ENCODE results near the gene CHCHD2.
"Not testable (repeated sequence)": the region's sequence is repeated elsewhere in the genome, so short reads cannot be mapped to it uniquely, and the experiment has no call there.

Gene CHCHD2

DNA sequence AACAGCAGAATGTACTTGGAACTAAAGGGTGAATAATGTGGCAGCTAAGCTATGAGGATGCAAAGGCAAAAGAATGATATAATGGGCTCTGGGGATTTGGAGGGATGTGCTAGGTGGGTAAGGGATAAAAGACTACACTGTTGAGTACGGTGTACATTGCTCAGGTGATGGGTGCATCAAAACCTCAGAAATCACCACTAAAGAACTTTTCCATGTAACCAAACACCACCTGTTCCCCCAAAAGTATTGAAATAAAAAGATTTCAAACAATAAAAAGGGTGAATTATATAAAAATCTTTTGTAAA is 1.6 kb upstream of the CHCHD2 start:
- peak overlapping the region in 1 of 5 donors; percentile 22 for H3K4me3 ChIP-seq (ENCODE audit: low read depth in 1 of 5, low read length in 5 of 5)
- peaks cover 6 to 15% (median 10%) of the 10 kb centered on the region in 5 donors for H3K36me3 ChIP-seq (ENCODE audit: control insufficient read depth in 5 of 5, insufficient read depth in 5 of 5, low read length in 5 of 5)
- H3K4me1 ChIP-seq (ENCODE audit: control insufficient read depth in 5 of 5, insufficient read depth in 5 of 5, low read length in 5 of 5), result peaks cover 0 to 16% (median 12%) of the 10 kb centered on the region in 5 donors
- H3K27me3 ChIP-seq (ENCODE audit: control insufficient read depth in 5 of 5, insufficient read depth in 4 of 5, low read length in 5 of 5), result no peaks in the 10 kb centered on the region
- H3K9me3 ChIP-seq (ENCODE audit: control insufficient read depth in 5 of 5, low read length in 5 of 5), result no peaks in the 10 kb centered on the region
- no peak overlapping the region for H3K27ac ChIP-seq (ENCODE audit: low read depth, low read length)
- H3K9ac ChIP-seq (ENCODE audit: low read length in 5 of 5), result no peak overlapping the region

GRCh38 chr7:56105508-56105907 is 768 bp downstream of the CHCHD2 start:
- Histone ChIP-seq H3K27me3 (ENCODE audit: control insufficient read depth in 5 of 5, insufficient read depth in 4 of 5, low read length in 5 of 5) (no peaks in the 10 kb centered on the region), H3K9me3 (ENCODE audit: control insufficient read depth in 5 of 5, low read length in 5 of 5) (no peaks in the 10 kb centered on the region), H3K4me1 (ENCODE audit: control insufficient read depth in 5 of 5, insufficient read depth in 5 of 5, low read length in 5 of 5) (peaks cover 0 to 16% (median 12%) of the 10 kb centered on the region in 5 donors), H3K27ac (ENCODE audit: low read depth, low read length) (peak overlapping the region; percentile 90), H3K4me3 (ENCODE audit: low read depth in 1 of 5, low read length in 5 of 5) (peak overlapping the region; percentile 85 to 99 (median 92)), H3K9ac (ENCODE audit: low read length in 5 of 5) (peak overlapping the region; percentile 89 to 94 (median 92)), H3K36me3 (ENCODE audit: control insufficient read depth in 5 of 5, insufficient read depth in 5 of 5, low read length in 5 of 5) (peaks cover 21 to 39% (median 32%) of the 10 kb centered on the region in 5 donors)

GRCh38 chr7:56104138-56104537 is 2.1 kb downstream of the CHCHD2 start:
- H3K36me3 ChIP-seq (ENCODE audit: control insufficient read depth in 5 of 5, insufficient read depth in 5 of 5, low read length in 5 of 5), result peaks cover 21 to 52% (median 46%) of the 10 kb centered on the region in 5 donors
- H3K27ac ChIP-seq (ENCODE audit: low read depth, low read length); H3K4me3 ChIP-seq (ENCODE audit: low read depth in 1 of 5, low read length in 5 of 5); H3K9me3 ChIP-seq (ENCODE audit: control insufficient read depth in 5 of 5, low read length in 5 of 5); H3K27me3 ChIP-seq (ENCODE audit: control insufficient read depth in 5 of 5, insufficient read depth in 4 of 5, low read length in 5 of 5); H3K9ac ChIP-seq (ENCODE audit: low read length in 5 of 5): not testable (repeated sequence)
- H3K4me1 ChIP-seq (ENCODE audit: control insufficient read depth in 5 of 5, insufficient read depth in 5 of 5, low read length in 5 of 5), result peaks cover 0 to 16% (median 12%) of the 10 kb centered on the region in 5 donors

DNA sequence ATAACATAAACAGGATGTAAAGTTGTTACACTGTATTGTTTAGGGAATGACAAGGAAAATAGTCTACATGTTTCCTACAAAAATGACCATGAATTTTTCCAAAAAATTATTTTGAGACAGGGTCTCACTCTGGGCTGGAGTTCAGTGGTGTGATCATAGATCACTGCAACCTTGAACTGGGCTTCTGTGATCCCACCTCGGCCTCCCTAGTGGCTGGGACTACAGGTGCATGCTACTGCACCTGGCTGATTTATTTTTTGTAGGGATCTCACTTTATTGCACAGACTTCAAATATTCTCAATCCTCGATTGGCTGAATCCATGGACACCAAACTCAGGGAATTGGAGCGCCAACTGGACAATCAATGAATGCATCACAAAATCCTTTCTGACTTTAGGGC is 6.6 kb downstream of the CHCHD2 start:
- Histone ChIP-seq H3K9ac (ENCODE audit: low read length in 5 of 5) (no peak overlapping the region), H3K36me3 (ENCODE audit: control insufficient read depth in 5 of 5, insufficient read depth in 5 of 5, low read length in 5 of 5) (peaks cover 21 to 52% (median 46%) of the 10 kb centered on the region in 5 donors), H3K4me3 (ENCODE audit: low read depth in 1 of 5, low read length in 5 of 5) (no peak overlapping the region), H3K27me3 (ENCODE audit: control insufficient read depth in 5 of 5, insufficient read depth in 4 of 5, low read length in 5 of 5) (no peaks in the 10 kb centered on the region), H3K27ac (ENCODE audit: low read depth, low read length) (no peak overlapping the region), H3K9me3 (ENCODE audit: control insufficient read depth in 5 of 5, low read length in 5 of 5) (no peaks in the 10 kb centered on the region), H3K4me1 (ENCODE audit: control insufficient read depth in 5 of 5, insufficient read depth in 5 of 5, low read length in 5 of 5) (peaks cover 0 to 12% (median 11%) of the 10 kb centered on the region in 5 donors)

GRCh38 chr7:56098187-56099008 is 7.9 kb downstream of the CHCHD2 start:
- H3K9me3 ChIP-seq (ENCODE audit: control insufficient read depth in 5 of 5, low read length in 5 of 5); H3K4me3 ChIP-seq (ENCODE audit: low read depth in 1 of 5, low read length in 5 of 5); H3K27me3 ChIP-seq (ENCODE audit: control insufficient read depth in 5 of 5, insufficient read depth in 4 of 5, low read length in 5 of 5); H3K9ac ChIP-seq (ENCODE audit: low read length in 5 of 5); H3K27ac ChIP-seq (ENCODE audit: low read depth, low read length): not testable (repeated sequence)
- Histone ChIP-seq H3K36me3 (ENCODE audit: control insufficient read depth in 5 of 5, insufficient read depth in 5 of 5, low read length in 5 of 5) (peaks cover 16 to 43% (median 39%) of the 10 kb centered on the region in 5 donors), H3K4me1 (ENCODE audit: control insufficient read depth in 5 of 5, insufficient read depth in 5 of 5, low read length in 5 of 5) (peaks cover 0 to 12% (median 9%) of the 10 kb centered on the region in 5 donors)

- H3K36me3 ChIP-seq (ENCODE audit: control insufficient read depth in 5 of 5, insufficient read depth in 5 of 5, low read length in 5 of 5), result peaks cover 16 to 36% (median 35%) of the 10 kb centered on the region in 5 donors
- H3K9me3 ChIP-seq (ENCODE audit: control insufficient read depth in 5 of 5, low read length in 5 of 5), result no peaks in the 10 kb centered on the region
- no peaks in the 10 kb centered on the region for H3K27me3 ChIP-seq (ENCODE audit: control insufficient read depth in 5 of 5, insufficient read depth in 4 of 5, low read length in 5 of 5)
- H3K4me1 ChIP-seq (ENCODE audit: control insufficient read depth in 5 of 5, insufficient read depth in 5 of 5, low read length in 5 of 5), result peaks cover 3 to 19% (median 16%) of the 10 kb centered on the region in 5 donors
- H3K4me3 ChIP-seq (ENCODE audit: low read depth in 1 of 5, low read length in 5 of 5), result no peak overlapping the region
- no peak overlapping the region for H3K27ac ChIP-seq (ENCODE audit: low read depth, low read length)
- H3K9ac ChIP-seq (ENCODE audit: low read length in 5 of 5), result no peak overlapping the region
These were observed 8.6 kb downstream of the CHCHD2 start for GRCh38 chr7:56097700-56098099.

GRCh38 chr7:56092789-56093531 is 13.3 kb downstream of the CHCHD2 start, which contains the start of gene PHKG1:
PHKG1 (minus strand) TSS chr7:56092952; CDS start chr7:56088941, 4,011 bp downstream.
- Histone ChIP-seq H3K27ac (ENCODE audit: low read depth, low read length) (peak within 1 kb of the TSS; percentile 74), H3K36me3 (ENCODE audit: control insufficient read depth in 5 of 5, insufficient read depth in 5 of 5, low read length in 5 of 5) (peaks cover 0 to 6% (median 3%) of the 10 kb centered on the region in 5 donors), H3K4me1 (ENCODE audit: control insufficient read depth in 5 of 5, insufficient read depth in 5 of 5, low read length in 5 of 5) (peaks cover 5 to 30% (median 28%) of the 10 kb centered on the region in 5 donors), H3K4me3 (ENCODE audit: low read depth in 1 of 5, low read length in 5 of 5) (peak within 1 kb of the TSS in 4 of 5 donors; percentile 2 to 52 (median 44)), H3K27me3 (ENCODE audit: control insufficient read depth in 5 of 5, insufficient read depth in 4 of 5, low read length in 5 of 5) (no peaks in the 10 kb centered on the region), H3K9ac (ENCODE audit: low read length in 5 of 5) (peak within 1 kb of the TSS in 2 of 5 donors; percentile 54 to 61), H3K9me3 (ENCODE audit: control insufficient read depth in 5 of 5, low read length in 5 of 5) (no peaks in the 10 kb centered on the region)

DNA sequence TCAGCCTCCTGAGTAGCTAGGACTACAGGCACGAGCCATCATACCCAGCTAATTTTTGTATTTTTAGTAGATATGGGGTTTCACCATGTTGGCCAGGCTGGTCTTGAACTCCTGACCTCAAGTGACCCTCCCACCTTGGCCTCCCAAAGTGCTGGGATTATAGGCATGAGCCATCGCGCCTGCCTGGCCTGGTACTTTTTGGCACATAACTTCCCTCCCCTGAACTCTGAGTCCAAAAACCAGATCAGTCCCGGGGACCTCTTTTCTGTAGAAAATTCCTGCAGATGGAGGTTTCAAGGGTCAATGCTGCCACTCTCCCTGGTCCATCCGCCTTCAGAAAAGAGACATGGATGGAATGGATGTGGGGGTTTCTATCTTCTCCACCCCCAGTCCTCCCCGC is 13.9 kb downstream of the CHCHD2 start:
- H3K27me3 ChIP-seq (ENCODE audit: control insufficient read depth in 5 of 5, insufficient read depth in 4 of 5, low read length in 5 of 5); H3K9me3 ChIP-seq (ENCODE audit: control insufficient read depth in 5 of 5, low read length in 5 of 5): not testable (repeated sequence)
- Histone ChIP-seq H3K36me3 (ENCODE audit: control insufficient read depth in 5 of 5, insufficient read depth in 5 of 5, low read length in 5 of 5) (peaks cover 0 to 11% (median 7%) of the 10 kb centered on the region in 5 donors), H3K27ac (ENCODE audit: low read depth, low read length) (peak overlapping the region; percentile 74), H3K9ac (ENCODE audit: low read length in 5 of 5) (peak overlapping the region in 2 of 5 donors; percentile 54 to 61), H3K4me3 (ENCODE audit: low read depth in 1 of 5, low read length in 5 of 5) (peak overlapping the region in 4 of 5 donors; percentile 2 to 52 (median 44)), H3K4me1 (ENCODE audit: control insufficient read depth in 5 of 5, insufficient read depth in 5 of 5, low read length in 5 of 5) (peaks cover 5 to 24% (median 23%) of the 10 kb centered on the region in 5 donors)

- H3K9me3 ChIP-seq (ENCODE audit: control insufficient read depth in 5 of 5, low read length in 5 of 5), result no peaks in the 10 kb centered on the region
- peak overlapping the region; percentile 74 for H3K27ac ChIP-seq (ENCODE audit: low read depth, low read length)
- H3K4me1 ChIP-seq (ENCODE audit: control insufficient read depth in 5 of 5, insufficient read depth in 5 of 5, low read length in 5 of 5), result peaks cover 5 to 22% (median 21%) of the 10 kb centered on the region in 5 donors
- H3K27me3 ChIP-seq (ENCODE audit: control insufficient read depth in 5 of 5, insufficient read depth in 4 of 5, low read length in 5 of 5), result no peaks in the 10 kb centered on the region
- H3K9ac ChIP-seq (ENCODE audit: low read length in 5 of 5), result peak overlapping the region in 2 of 5 donors; percentile 54 to 55
- H3K36me3 ChIP-seq (ENCODE audit: control insufficient read depth in 5 of 5, insufficient read depth in 5 of 5, low read length in 5 of 5), result peaks cover 0 to 17% (median 12%) of the 10 kb centered on the region in 5 donors
- peak overlapping the region in 2 of 5 donors; percentile 17 to 48 for H3K4me3 ChIP-seq (ENCODE audit: low read depth in 1 of 5, low read length in 5 of 5)
These were observed 14.7 kb downstream of the CHCHD2 start for GRCh38 chr7:56091591-56091990.

- Histone ChIP-seq H3K9me3 (ENCODE audit: control insufficient read depth in 5 of 5, low read length in 5 of 5) (no peaks in the 10 kb centered on the region), H3K4me3 (ENCODE audit: low read depth in 1 of 5, low read length in 5 of 5) (no peak overlapping the region), H3K9ac (ENCODE audit: low read length in 5 of 5) (no peak overlapping the region), H3K27ac (ENCODE audit: low read depth, low read length) (no peak overlapping the region), H3K36me3 (ENCODE audit: control insufficient read depth in 5 of 5, insufficient read depth in 5 of 5, low read length in 5 of 5) (peaks cover 0 to 26% (median 17%) of the 10 kb centered on the region in 5 donors), H3K4me1 (ENCODE audit: control insufficient read depth in 5 of 5, insufficient read depth in 5 of 5, low read length in 5 of 5) (peaks cover 4 to 21% (median 19%) of the 10 kb centered on the region in 5 donors), H3K27me3 (ENCODE audit: control insufficient read depth in 5 of 5, insufficient read depth in 4 of 5, low read length in 5 of 5) (no peaks in the 10 kb centered on the region)
These were observed 18.8 kb downstream of the CHCHD2 start for GRCh38 chr7:56087445-56087844.
